GM20000 (cell line): ENCODE data around the gene MYH2.
"Not testable (repeated sequence)": the region's sequence is repeated elsewhere in the genome, so short reads cannot be mapped to it uniquely, and the experiment has no call there.

Source experiments
- DNase-seq: peaks from one replicate; pipeline ENCODE4 v3.0.0; 2012; ENCODE audit warnings: low spot score
- CTCF ChIP-seq: IDR thresholded peaks from 2 replicates; pipeline ENCODE4 v1.5.1; 2012; ENCODE audit warnings: mild to moderate bottlenecking, control low read depth; ENCODE audit errors: extremely low read depth, missing control alignments

The MYH2 gene

GRCh38 chr17:10563991-10564660 lies 14.7 kb upstream of the MYH2 start:
- no peak for TF ChIP-seq CTCF
- DNase-seq = no peak

GRCh38 chr17:10558049-10558448 lies 8.6 kb upstream of the MYH2 start:
- no peak for TF ChIP-seq CTCF

GRCh38 chr17:10557422-10557821 lies 8.0 kb upstream of the MYH2 start:
- DNase-seq = no peak
- TF ChIP-seq CTCF = no peak

More at GRCh38 chr17:10558049-10558448, 8.6 kb upstream of the MYH2 start:
- DNase-seq = no peak

- DNase-seq = no peak
- TF ChIP-seq CTCF = no peak
These were observed 7.0 kb upstream of the MYH2 start for GRCh38 chr17:10556301-10557005.

- no peak for DNase-seq
- TF ChIP-seq CTCF = no peak
These were observed 556 bp upstream of the MYH2 start for GRCh38 chr17:10550014-10550413.

- no peak for TF ChIP-seq CTCF
- DNase-seq = no peak
These were observed 2.1 kb downstream of the MYH2 start for GRCh38 chr17:10547351-10547750.

- DNase-seq = not testable (repeated sequence)
These were observed 6.0 kb downstream of the MYH2 start for GRCh38 chr17:10543486-10543885.

GRCh38 chr17:10541179-10541578 lies 8.3 kb downstream of the MYH2 start:
- not testable (repeated sequence) for DNase-seq
